ENCODE data around the gene SCFD2.

GRCh38 chr4:53122280-53123116 lies 243.4 kb downstream of the SCFD2 start:
- no peak for TF ChIP-seq CTCF (IDR thresholded peaks at IDR 0.05)
- TF ChIP-seq EP300 (IDR thresholded peaks at IDR 0.05; ENCODE audit: low read depth): no peak
